T-helper 2 cell treated with Interferon-gamma antibody and Interleukin-4, amounts not matched to agents 5 μg/mL and 100 μg/mL, for 36 hours (primary cell): ENCODE results near the gene CFAP74.

Experiments used
- DNase-seq: peaks from one replicate; pipeline ENCODE4 v3.0.0; 2021; ENCODE audit warnings: low spot score
- H3K27ac Mint-ChIP-seq: one replicate; pipeline ENCODE4 v1.8.0; 2021; ENCODE audit warnings: mild to moderate bottlenecking, mixed read lengths
- H3K27me3 Mint-ChIP-seq: one replicate; pipeline ENCODE4 v1.8.0; 2021; ENCODE audit warnings: low read depth, mixed read lengths
- H3K36me3 Mint-ChIP-seq: one replicate; pipeline ENCODE4 v1.8.0; 2021; ENCODE audit warnings: low read depth, mixed read lengths
- H3K4me1 Mint-ChIP-seq: one replicate; pipeline ENCODE4 v1.8.0; 2021; ENCODE audit warnings: low read depth, mixed read lengths
- H3K4me3 Mint-ChIP-seq: one replicate; pipeline ENCODE4 v1.8.0; 2022; ENCODE audit warnings: mild to moderate bottlenecking, moderate library complexity, mixed read lengths
- H3K9me3 Mint-ChIP-seq: one replicate; pipeline ENCODE4 v1.8.0; 2021; ENCODE audit warnings: mixed read lengths

CFAP74 gene

GRCh38 chr1:1927751-1928150, 75.8 kb downstream of the CFAP74 start:
- DNase-seq = no peak
- Mint-ChIP-seq H3K9me3 (no peaks in the 10 kb centered on the region), H3K36me3 (no peaks in the 10 kb centered on the region), H3K4me1 (no peaks in the 10 kb centered on the region), H3K4me3 (no peak overlapping the region), H3K27ac (no peak overlapping the region), H3K27me3 (no peaks in the 10 kb centered on the region)

GRCh38 chr1:1926886-1927660, 76.5 kb downstream of the CFAP74 start:
- Mint-ChIP-seq H3K27me3 (no peaks in the 10 kb centered on the region), H3K36me3 (no peaks in the 10 kb centered on the region), H3K9me3 (no peaks in the 10 kb centered on the region), H3K27ac (no peak overlapping the region), H3K4me1 (no peaks in the 10 kb centered on the region), H3K4me3 (no peak overlapping the region)
- no peak for DNase-seq

DNA sequence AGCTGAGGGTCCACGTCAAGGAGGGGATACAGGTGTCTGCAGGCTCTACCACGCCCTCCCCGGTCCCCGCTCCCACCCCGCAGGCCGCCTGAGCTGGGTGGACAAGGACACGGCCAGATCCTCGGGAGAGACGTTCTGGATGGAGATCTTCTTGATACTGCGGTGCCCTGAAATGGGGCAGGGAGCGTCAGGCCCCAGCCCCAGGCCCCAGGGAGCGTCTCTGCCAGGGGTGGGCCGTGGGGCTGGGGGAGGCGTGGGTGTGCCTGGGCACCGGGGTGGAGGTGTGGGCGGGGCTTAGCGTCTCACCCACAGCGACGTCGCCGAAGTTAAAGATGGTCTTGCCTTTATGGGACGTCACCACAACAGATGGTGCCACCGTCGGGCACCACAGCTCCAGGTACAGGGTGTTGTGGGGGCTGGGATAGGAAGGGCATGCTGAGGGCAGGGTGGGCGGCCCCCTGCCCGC, 77.2 kb downstream of the CFAP74 start:
- H3K27me3 Mint-ChIP-seq = no peaks in the 10 kb centered on the region
- H3K9me3 Mint-ChIP-seq = no peaks in the 10 kb centered on the region
- no peaks in the 10 kb centered on the region for H3K36me3 Mint-ChIP-seq
- DNase-seq = no peak
- H3K4me3 Mint-ChIP-seq = no peak overlapping the region
- H3K4me1 Mint-ChIP-seq = no peaks in the 10 kb centered on the region
- no peak overlapping the region for H3K27ac Mint-ChIP-seq

- Mint-ChIP-seq H3K4me3 (no peak overlapping the region), H3K27ac (no peak overlapping the region), H3K36me3 (no peaks in the 10 kb centered on the region), H3K27me3 (no peaks in the 10 kb centered on the region), H3K9me3 (no peaks in the 10 kb centered on the region), H3K4me1 (no peaks in the 10 kb centered on the region)
- DNase-seq = no peak
Observed at GRCh38 chr1:1925437-1926345, 77.9 kb downstream of the CFAP74 start.

DNA sequence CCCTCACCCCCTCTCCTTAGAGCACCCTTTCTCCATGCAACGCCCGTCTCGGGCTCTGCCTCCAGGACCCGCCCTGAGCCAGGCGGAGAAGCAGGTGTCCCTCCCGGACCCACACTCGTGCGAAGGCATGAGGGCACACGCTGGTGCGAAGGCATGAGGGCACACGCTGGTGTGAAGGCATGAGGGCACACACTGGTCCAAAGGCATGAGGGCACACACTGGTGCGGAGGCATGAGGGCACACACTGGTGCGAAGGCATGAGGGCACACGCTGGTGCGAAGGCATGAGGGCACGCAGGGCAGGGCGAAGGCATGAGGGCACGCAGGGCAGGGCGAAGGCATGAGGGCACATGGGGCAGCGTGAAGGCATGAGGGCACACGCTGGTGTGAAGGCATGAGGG, 78.7 kb downstream of the CFAP74 start:
- DNase-seq = no peak
- Mint-ChIP-seq H3K27me3 (no peaks in the 10 kb centered on the region), H3K4me3 (no peak overlapping the region), H3K36me3 (no peaks in the 10 kb centered on the region), H3K4me1 (no peaks in the 10 kb centered on the region), H3K27ac (no peak overlapping the region), H3K9me3 (no peaks in the 10 kb centered on the region)

- H3K27ac Mint-ChIP-seq = no peak overlapping the region
- H3K4me3 Mint-ChIP-seq = no peak overlapping the region
- DNase-seq = no peak
Observed at GRCh38 chr1:1924386-1924785, 79.2 kb downstream of the CFAP74 start.

DNA sequence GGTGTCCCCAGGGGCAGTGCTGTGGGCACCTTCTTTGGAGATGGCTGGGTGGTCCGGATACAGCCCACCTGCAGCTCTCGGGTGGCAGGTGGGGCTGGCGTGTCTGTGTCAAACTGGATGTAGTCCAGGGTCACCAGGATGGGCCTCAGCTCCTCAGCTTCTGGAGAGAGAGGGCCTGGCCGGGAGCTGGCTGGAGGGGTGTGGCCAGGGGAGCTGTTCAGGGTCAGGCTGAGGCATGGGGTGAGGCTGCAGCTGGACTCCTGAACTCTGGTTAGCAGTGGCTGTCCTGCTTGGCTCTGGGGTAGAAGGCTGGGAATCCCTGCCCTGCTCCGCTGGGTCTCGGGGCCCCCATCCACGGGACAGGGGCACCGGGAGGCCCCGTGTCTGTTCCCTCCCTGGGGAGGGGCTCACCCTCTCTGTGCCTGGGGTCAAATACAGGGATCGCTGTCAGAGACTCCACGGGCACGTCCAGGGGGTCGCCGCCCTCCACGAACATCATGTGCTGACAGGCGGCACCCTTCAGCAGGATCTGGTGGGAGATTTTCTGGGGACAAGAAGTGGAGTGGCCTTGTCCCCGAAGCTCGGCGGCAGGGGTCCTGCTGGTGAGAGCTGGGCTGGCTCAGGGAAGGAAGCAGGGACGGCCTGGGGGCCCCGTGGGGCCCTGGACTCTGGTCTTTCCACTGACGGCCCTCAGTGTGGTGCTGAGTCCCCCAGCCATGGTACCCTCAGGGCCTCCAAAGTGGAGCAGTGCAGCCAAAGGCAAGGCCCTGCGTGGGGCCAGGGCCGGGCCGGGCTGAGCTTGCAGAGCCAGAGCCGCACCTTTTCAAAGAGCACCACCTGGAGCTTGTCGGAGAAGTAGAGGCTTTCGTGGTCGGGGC, 80.4 kb downstream of the CFAP74 start:
- H3K4me3 Mint-ChIP-seq = no peak overlapping the region
- no peaks in the 10 kb centered on the region for H3K9me3 Mint-ChIP-seq
- no peaks in the 10 kb centered on the region for H3K27me3 Mint-ChIP-seq
- H3K27ac Mint-ChIP-seq = no peak overlapping the region
- H3K36me3 Mint-ChIP-seq = no peaks in the 10 kb centered on the region
- DNase-seq = no peak
- H3K4me1 Mint-ChIP-seq = peaks cover 3% of the 10 kb centered on the region

More at GRCh38 chr1:1924386-1924785, 79.2 kb downstream of the CFAP74 start:
- Mint-ChIP-seq H3K36me3 (no peaks in the 10 kb centered on the region), H3K27me3 (no peaks in the 10 kb centered on the region), H3K4me1 (peaks cover 2% of the 10 kb centered on the region), H3K9me3 (no peaks in the 10 kb centered on the region)

- Mint-ChIP-seq H3K4me1 (peaks cover 3% of the 10 kb centered on the region), H3K27ac (no peak overlapping the region), H3K36me3 (no peaks in the 10 kb centered on the region), H3K9me3 (no peaks in the 10 kb centered on the region), H3K27me3 (peaks cover 2% of the 10 kb centered on the region), H3K4me3 (no peak overlapping the region)
- no peak for DNase-seq
Observed at GRCh38 chr1:1922702-1922955, 81.0 kb downstream of the CFAP74 start.

- Mint-ChIP-seq H3K9me3 (no peaks in the 10 kb centered on the region), H3K4me3 (no peak overlapping the region), H3K27me3 (peaks cover 4% of the 10 kb centered on the region), H3K36me3 (no peaks in the 10 kb centered on the region), H3K4me1 (peaks cover 3% of the 10 kb centered on the region), H3K27ac (no peak overlapping the region)
- no peak for DNase-seq
Observed at GRCh38 chr1:1921901-1922701, 81.5 kb downstream of the CFAP74 start.

GRCh38 chr1:1921459-1921862, 82.1 kb downstream of the CFAP74 start:
- H3K4me3 Mint-ChIP-seq = no peak overlapping the region
- no peaks in the 10 kb centered on the region for H3K9me3 Mint-ChIP-seq
- no peaks in the 10 kb centered on the region for H3K36me3 Mint-ChIP-seq
- H3K27me3 Mint-ChIP-seq = peaks cover 4% of the 10 kb centered on the region
- H3K4me1 Mint-ChIP-seq = peaks cover 3% of the 10 kb centered on the region
- H3K27ac Mint-ChIP-seq = no peak overlapping the region
- no peak for DNase-seq

DNA sequence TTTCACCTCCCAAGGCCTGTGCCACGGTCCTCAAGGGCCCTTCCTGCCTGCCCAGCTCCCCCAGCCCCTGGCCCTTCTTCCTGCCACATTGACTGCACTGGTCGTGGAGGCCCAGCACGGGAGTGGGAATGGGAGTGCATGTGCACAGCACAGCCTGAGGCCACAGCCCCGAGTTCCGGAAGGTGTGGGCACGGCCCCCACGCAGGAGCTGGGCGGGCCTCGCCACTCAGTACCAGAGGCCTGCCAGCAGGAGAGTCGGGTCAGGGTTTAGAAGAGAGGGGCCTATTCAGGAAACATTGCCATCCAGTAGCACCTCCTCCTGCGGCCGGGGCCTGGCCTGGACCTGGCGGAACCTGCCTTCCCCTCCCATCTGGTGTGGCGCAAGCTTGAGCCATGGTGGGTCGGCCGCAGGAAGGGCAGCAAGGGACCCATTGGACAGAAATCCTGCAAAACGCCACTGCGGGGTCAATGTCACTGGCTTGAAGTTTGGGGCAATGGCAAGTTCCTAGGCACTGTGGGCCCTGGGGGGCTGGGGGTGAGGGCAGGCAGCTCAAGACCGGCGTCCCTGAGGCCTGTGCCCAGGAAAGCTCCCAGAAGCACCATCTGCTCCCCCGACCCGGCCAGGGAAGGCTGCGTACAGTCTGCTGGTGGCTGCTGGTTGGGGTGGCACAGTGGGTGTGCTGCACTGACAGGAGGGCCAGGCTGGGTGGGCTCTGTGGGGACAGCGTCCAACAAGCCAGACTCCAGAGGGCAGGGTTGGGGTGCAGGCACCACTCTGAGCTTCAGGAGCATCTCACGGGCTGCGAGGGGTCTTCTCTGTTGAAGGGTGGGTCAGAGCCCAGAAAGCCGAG, 82.8 kb downstream of the CFAP74 start:
- Mint-ChIP-seq H3K27me3 (peaks cover 4% of the 10 kb centered on the region), H3K4me3 (no peak overlapping the region), H3K27ac (no peak overlapping the region), H3K4me1 (peaks cover 3% of the 10 kb centered on the region), H3K9me3 (no peaks in the 10 kb centered on the region), H3K36me3 (no peaks in the 10 kb centered on the region)
- no peak for DNase-seq

GRCh38 chr1:1920057-1920607, 83.5 kb downstream of the CFAP74 start:
- no peaks in the 10 kb centered on the region for H3K36me3 Mint-ChIP-seq
- no peak for DNase-seq
- H3K4me3 Mint-ChIP-seq = no peak overlapping the region
- H3K9me3 Mint-ChIP-seq = no peaks in the 10 kb centered on the region
- H3K27ac Mint-ChIP-seq = no peak overlapping the region
- peaks cover 4% of the 10 kb centered on the region for H3K27me3 Mint-ChIP-seq
- peaks cover 3% of the 10 kb centered on the region for H3K4me1 Mint-ChIP-seq
